GM21447 (cell line): Measurements from ENCODE around the gene ATXN7.

Experiments used
- ATAC-seq: cut with Tn5 transposase; IDR thresholded peaks from one replicate; pipeline ENCODE4 v1.9.1; 2021; ENCODE audit not compliant: unreplicated experiment

ATXN7 gene

GRCh38 chr3:63980830-63981498 lies 117.3 kb downstream of the ATXN7 start:
- ATAC-seq: no peak

GRCh38 chr3:63981980-63982379 lies 118.3 kb downstream of the ATXN7 start:
- ATAC-seq: no peak

- no peak for ATAC-seq
Measured at GRCh38 chr3:63984391-63984790, 120.7 kb downstream of the ATXN7 start.

- no peak for ATAC-seq
Measured at GRCh38 chr3:63986146-63986545, 122.5 kb downstream of the ATXN7 start.

- no peak for ATAC-seq
Measured at GRCh38 chr3:63986831-63987230, 123.2 kb downstream of the ATXN7 start.

GRCh38 chr3:63988943-63989342 lies 125.3 kb downstream of the ATXN7 start:
- ATAC-seq: no peak

- no peak for ATAC-seq
Measured at GRCh38 chr3:63990204-63990603, 126.5 kb downstream of the ATXN7 start.

GRCh38 chr3:63990733-63991132 lies 127.1 kb downstream of the ATXN7 start:
- no peak for ATAC-seq

GRCh38 chr3:63991666-63992065 lies 128.0 kb downstream of the ATXN7 start:
- ATAC-seq: no peak

GRCh38 chr3:63992516-63993209 lies 129.0 kb downstream of the ATXN7 start:
- no peak for ATAC-seq

GRCh38 chr3:63993653-63994079 lies 130.0 kb downstream of the ATXN7 start:
- peak; percentile 84 for ATAC-seq

- no peak for ATAC-seq
Measured at GRCh38 chr3:63995086-63995485, 131.4 kb downstream of the ATXN7 start.

- no peak for ATAC-seq
Measured at GRCh38 chr3:63998852-63999754, 135.4 kb downstream of the ATXN7 start.

GRCh38 chr3:64000453-64001055 lies 136.9 kb downstream of the ATXN7 start:
- ATAC-seq: no peak

- ATAC-seq: no peak
Measured at GRCh38 chr3:64002233-64002632, 138.6 kb downstream of the ATXN7 start.

- no peak for ATAC-seq
Measured at GRCh38 chr3:64003589-64003988, 139.9 kb downstream of the ATXN7 start.

- ATAC-seq: no peak
Measured at GRCh38 chr3:64008017-64008416, 144.3 kb downstream of the ATXN7 start.

- no peak for ATAC-seq
Measured at GRCh38 chr3:64008487-64009351, 145.1 kb downstream of the ATXN7 start.

- no peak for ATAC-seq
Measured at GRCh38 chr3:64009528-64009927, 145.9 kb downstream of the ATXN7 start.

GRCh38 chr3:64010199-64010598 lies 146.5 kb downstream of the ATXN7 start:
- no peak for ATAC-seq
